ENCODE measurements around the gene CFAP77. TPM values are rescaled to one million over a fixed set of nuclear protein-coding genes. Genes with fewer than 3 reads are reported as not detected.

Gene CFAP77
- total and polyA plus RNA-seq, 9 of the 15 experiments (the other 6 are each of a cell fraction or from before 2014, with no cell fraction given): not detected

GRCh38 chr9:132381966-132382541 lies 28.0 kb upstream of the CFAP77 start (continued):
- TF ChIP-seq SPI1 (IDR thresholded peaks at IDR 0.05; ENCODE audit: borderline replicate concordance, low read depth, low read length): no peak
- no peak for TF ChIP-seq ZBTB8A (IDR thresholded peaks at IDR 0.05; ENCODE audit: partially characterized antibody)
- TF ChIP-seq KLF16 (IDR thresholded peaks at IDR 0.05): no peak
- TF ChIP-seq RBM15 (IDR thresholded peaks at IDR 0.05; ENCODE audit: insufficient read depth, low read length): no peak

DNA sequence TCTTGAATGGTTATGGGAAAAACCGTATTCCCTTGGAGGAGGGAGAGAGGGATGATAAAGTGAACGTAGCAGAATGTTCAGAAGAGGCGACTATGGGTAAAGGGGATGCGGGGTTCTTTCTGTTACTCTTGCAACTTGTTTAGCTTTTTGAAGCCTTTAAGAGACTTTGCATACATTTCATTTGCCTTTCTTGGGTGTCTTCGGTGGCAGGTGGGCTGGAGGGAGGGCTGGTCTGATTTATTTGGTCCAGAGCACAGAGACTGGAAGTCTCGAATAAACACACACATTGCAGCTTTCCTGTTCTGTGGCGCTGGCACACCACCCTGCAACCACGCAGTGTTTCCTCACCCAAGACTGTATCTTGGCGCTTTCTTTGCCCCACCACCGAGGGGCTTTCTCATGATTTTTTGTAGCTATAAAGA lies 26.5 kb upstream of the CFAP77 start:
- Histone ChIP-seq H3K4me2 (ENCODE audit: insufficient read depth, low read length) (no peak overlapping the region), H3K4me3 (no peak overlapping the region), H4K20me1 (replicated peaks; ENCODE audit: control insufficient read depth, insufficient read depth, low read length) (no peaks in the 10 kb centered on the region), H3K27ac (ENCODE audit: extremely low read depth, low read depth, low read length) (no peak overlapping the region), H3K9me3 (replicated peaks; ENCODE audit: control insufficient read depth, insufficient read depth, low read depth, low read length) (no peaks in the 10 kb centered on the region), H3K27me3 (ENCODE audit: control insufficient read depth in 2 of 2, insufficient read depth in 2 of 2, low read length in 2 of 2) (no peaks in the 10 kb centered on the region), H3K36me3 (ENCODE audit: control insufficient read depth, insufficient read depth, low read length) (peaks cover 73% of the 10 kb centered on the region), H3K9ac (ENCODE audit: insufficient read depth in 1 of 2, low read depth in 2 of 2, low read length in 2 of 2) (no peak overlapping the region), H2AFZ (ENCODE audit: low read depth, low read length) (no peak overlapping the region), H3K4me1 (replicated peaks in 1 of 2; ENCODE audit: control insufficient read depth in 2 of 2, insufficient read depth in 2 of 2, low read length in 2 of 2) (no peaks in the 10 kb centered on the region), H3K79me2 (ENCODE audit: control insufficient read depth, insufficient read depth, low read length) (no peaks in the 10 kb centered on the region), H3K9me1 (ENCODE audit: control insufficient read depth, insufficient read depth, low read length) (peaks cover 5% of the 10 kb centered on the region)
- intact Hi-C loops (cut with micrococcal nuclease) (no loop called here), in situ Hi-C loops (cut with MboI) (no loop called here)
- no peak for DNase-seq (ENCODE audit: extremely low read depth in 1 of 4, low spot score in 3 of 4)
- CTCF ChIA-PET (ENCODE audit: low intra/inter-chr PET ratio): no interaction called here
- ATAC-seq: no peak
- no TSS peak for BruUV-seq (replicated peaks)
- no peak for FAIRE-seq
- POLR2A ChIA-PET: interaction anchor here (1.2 kb wide), 1 partner anchor 11 kb away, joined by 3 read pairs; no protein-coding TSS in a partner anchor
- 98% methylated on average over 9 of the region's 10 CpGs for WGBS (ENCODE audit: insufficient coverage, low coverage, missing lambda C conversion rate)
- TF ChIP-seq POLR3A (IDR thresholded peaks at IDR 0.05; ENCODE audit: borderline replicate concordance, extremely low read depth, insufficient read depth, insufficient read length): no peak
- no peak for TF ChIP-seq ZHX1 (conservative IDR thresholded peaks at IDR 0.05; ENCODE audit: low read length)
- no peak for TF ChIP-seq POLR2B (IDR thresholded peaks at IDR 0.05; ENCODE audit: low read depth, partially characterized antibody)
- TF ChIP-seq HNRNPK (IDR thresholded peaks at IDR 0.05; ENCODE audit: low read depth, low read length, poor library complexity, severe bottlenecking): no peak
- TF ChIP-seq ZNF143 (CRISPR knock-in tag; IDR thresholded peaks at IDR 0.05): no peak
- no peak for TF ChIP-seq ZNF561 (CRISPR knock-in tag; conservative IDR thresholded peaks at IDR 0.05)
- no peak for TF ChIP-seq SREBF1 (IDR thresholded peaks at IDR 0.05; ENCODE audit: borderline replicate concordance, low read depth, low read length)
- no peak for TF ChIP-seq YBX1 (IDR thresholded peaks at IDR 0.05)
- TF ChIP-seq NR0B1 (IDR thresholded peaks at IDR 0.05; ENCODE audit: partially characterized antibody): no peak
- TF ChIP-seq NR2C1 (IDR thresholded peaks at IDR 0.05): no peak
- TF ChIP-seq NR2C1 (tag; IDR thresholded peaks at IDR 0.05): no peak
- TF ChIP-seq ZNF124 (CRISPR knock-in tag; IDR thresholded peaks at IDR 0.05): no peak
- TF ChIP-seq PHF20 (IDR thresholded peaks at IDR 0.05; ENCODE audit: partially characterized antibody): no peak
- no peak for TF ChIP-seq ZNF75A (CRISPR knock-in tag; IDR thresholded peaks at IDR 0.05)
- TF ChIP-seq, protein P1, sequence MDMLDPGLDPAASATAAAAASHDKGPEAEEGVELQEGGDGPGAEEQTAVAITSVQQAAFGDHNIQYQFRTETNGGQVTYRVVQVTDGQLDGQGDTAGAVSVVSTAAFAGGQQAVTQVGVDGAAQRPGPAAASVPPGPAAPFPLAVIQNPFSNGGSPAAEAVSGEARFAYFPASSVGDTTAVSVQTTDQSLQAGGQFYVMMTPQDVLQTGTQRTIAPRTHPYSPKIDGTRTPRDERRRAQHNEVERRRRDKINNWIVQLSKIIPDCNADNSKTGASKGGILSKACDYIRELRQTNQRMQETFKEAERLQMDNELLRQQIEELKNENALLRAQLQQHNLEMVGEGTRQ (CRISPR knock-in tag; IDR thresholded peaks at IDR 0.05): no peak

Data from K562 (cell line).